ENCODE measurements around the gene NFYC. TPM values are rescaled to one million over a fixed set of nuclear protein-coding genes. Genes with fewer than 3 reads are reported as not detected.

The NFYC gene
- total RNA-seq, 2 donors from 2014 or later: 57.0 to 75.1 TPM

GRCh38 chr1:40653851-40654537, 37.5 kb upstream of the NFYC start:
- Histone ChIP-seq H3K27ac (no peak overlapping the region), H3K4me1 (peaks cover 0 to 17% of the 10 kb centered on the region in 2 donors), H3K9me3 (no peaks in the 10 kb centered on the region), H3K4me3 (no peak overlapping the region), H3K27me3 (no peaks in the 10 kb centered on the region), H3K36me3 (no peaks in the 10 kb centered on the region)
- TF ChIP-seq CTCF (IDR thresholded peaks at IDR 0.05): no peak
- no peak for DNase-seq (ENCODE audit: low spot score)

DNA sequence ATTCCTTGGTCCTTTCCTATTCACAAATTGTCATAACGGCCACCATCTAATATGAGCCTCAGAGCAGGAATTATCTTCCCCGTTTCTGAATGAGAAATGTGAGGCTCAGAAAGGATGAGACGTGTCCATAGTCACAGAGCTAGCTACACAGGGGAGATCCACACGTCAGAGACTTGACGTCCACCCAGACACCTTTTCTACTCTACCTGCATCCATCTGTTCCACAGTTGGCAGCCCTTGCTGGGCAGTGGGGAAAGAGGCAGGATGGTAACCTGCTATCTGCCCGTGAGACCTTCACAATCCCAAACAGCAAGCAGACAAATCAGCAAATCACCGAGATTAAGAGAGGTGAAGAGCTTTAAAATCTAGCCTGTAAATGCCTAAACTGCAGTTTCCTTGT, 34.5 kb upstream of the NFYC start:
- Histone ChIP-seq H3K9me3 (no peaks in the 10 kb centered on the region), H3K36me3 (no peaks in the 10 kb centered on the region), H3K27ac (no peak overlapping the region), H3K27me3 (no peaks in the 10 kb centered on the region), H3K4me3 (no peak overlapping the region), H3K4me1 (peaks cover 0 to 17% of the 10 kb centered on the region in 2 donors)
- DNase-seq (ENCODE audit: low spot score): no peak
- no peak for TF ChIP-seq CTCF (IDR thresholded peaks at IDR 0.05)

DNA sequence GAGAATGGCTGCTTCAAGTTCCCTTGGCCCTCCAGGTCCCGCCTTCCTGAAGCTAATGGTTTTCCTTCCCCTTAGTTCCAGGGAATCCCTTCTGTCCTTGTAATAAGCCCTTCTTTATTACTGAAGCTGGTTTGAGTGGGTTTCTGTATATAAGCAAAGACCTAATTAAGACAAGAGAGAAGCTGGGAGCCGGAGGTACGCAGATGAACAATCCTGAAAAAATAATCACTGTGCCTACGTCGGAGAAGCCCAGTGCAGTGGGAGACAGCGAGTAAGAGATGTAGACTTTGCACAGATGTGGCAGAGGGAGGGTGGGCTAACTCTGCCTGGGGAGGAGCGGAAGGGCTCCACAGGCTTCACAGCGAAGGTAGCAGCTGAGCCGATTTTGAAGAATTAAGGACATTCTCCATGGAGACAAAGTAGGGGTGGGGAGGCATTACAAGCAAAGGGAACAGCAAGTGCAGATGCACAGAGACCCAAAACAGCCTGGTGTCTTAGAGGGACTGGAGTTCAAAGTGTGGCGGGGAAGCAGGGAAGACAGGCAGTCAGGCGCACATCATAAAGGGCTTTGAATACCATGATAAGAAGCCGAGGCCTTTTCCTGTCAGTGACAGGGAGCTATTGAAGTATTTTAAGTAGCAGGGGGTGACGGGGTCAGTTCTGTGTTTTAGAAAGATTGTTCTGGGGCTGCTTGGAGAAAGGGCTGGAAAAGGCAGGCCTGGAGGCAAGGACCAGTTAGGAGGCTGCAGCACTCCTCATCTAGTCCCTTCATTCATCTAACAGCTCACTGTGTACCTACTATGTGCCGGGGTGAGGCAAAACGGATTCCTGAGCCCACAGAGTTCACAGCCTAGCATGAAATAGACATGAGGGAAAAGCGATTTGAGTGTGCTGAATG, 32.5 kb upstream of the NFYC start:
- no peaks in the 10 kb centered on the region for H3K9me3 ChIP-seq
- no peak overlapping the region for H3K4me3 ChIP-seq
- H3K36me3 ChIP-seq: no peaks in the 10 kb centered on the region
- DNase-seq (ENCODE audit: low spot score): no peak
- peak overlapping the region; percentile 31 to 48 for H3K27ac ChIP-seq
- peaks cover 0 to 30% of the 10 kb centered on the region in 2 donors for H3K4me1 ChIP-seq
- TF ChIP-seq CTCF (IDR thresholded peaks at IDR 0.05): no peak
- H3K27me3 ChIP-seq: no peaks in the 10 kb centered on the region

DNA sequence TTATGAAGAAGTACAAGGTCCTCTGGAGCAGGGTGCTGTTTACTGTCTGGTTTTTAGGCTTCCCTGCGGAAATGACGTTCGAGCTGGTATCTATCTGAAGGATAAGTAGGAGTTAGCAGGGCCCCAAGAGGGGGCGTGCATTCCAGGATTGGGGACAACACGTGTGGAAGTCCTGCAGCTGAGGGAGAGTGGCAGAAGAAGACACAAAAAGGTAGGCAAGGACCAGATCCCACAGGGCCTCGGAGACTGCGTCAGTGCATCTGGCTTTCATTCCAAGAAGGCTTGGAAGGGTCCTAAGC, 31.9 kb upstream of the NFYC start:
- no peak for TF ChIP-seq CTCF (IDR thresholded peaks at IDR 0.05)
- Histone ChIP-seq H3K27ac (peak overlapping the region; percentile 31 to 48), H3K9me3 (no peaks in the 10 kb centered on the region), H3K27me3 (no peaks in the 10 kb centered on the region), H3K36me3 (no peaks in the 10 kb centered on the region), H3K4me3 (no peak overlapping the region), H3K4me1 (peaks cover 0 to 30% of the 10 kb centered on the region in 2 donors)
- no peak for DNase-seq (ENCODE audit: low spot score)

DNA sequence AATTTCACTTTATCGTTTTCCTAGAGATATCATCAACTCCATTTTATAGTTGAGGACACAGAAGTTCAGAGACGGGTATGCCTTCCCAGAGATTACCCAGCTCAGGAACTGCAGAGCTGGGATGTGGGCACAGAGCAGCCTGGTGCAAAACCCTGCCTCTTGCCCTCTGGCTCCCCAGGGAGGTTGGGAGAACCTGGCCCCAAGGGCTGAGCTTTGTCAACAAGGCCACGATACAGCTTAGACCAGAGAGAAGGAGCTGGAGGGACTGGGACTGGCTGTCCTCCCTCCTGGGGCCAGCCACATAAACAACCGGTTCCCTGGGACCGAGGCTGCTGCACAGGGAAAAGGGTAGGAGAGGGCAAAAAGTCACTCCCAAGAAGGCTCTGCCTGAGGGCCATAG, 29.8 kb upstream of the NFYC start:
- Histone ChIP-seq H3K36me3 (no peaks in the 10 kb centered on the region), H3K27ac (no peak overlapping the region), H3K4me1 (peaks cover 0 to 44% of the 10 kb centered on the region in 2 donors), H3K4me3 (no peak overlapping the region), H3K9me3 (no peaks in the 10 kb centered on the region), H3K27me3 (no peaks in the 10 kb centered on the region)
- TF ChIP-seq CTCF (IDR thresholded peaks at IDR 0.05): no peak
- DNase-seq (ENCODE audit: low spot score): no peak
